ENCODE data around the gene TSPO. TPM values are rescaled to one million over a fixed set of nuclear protein-coding genes. Genes with fewer than 3 reads are reported as not detected.
A peak's percentile ranks its signal among the peaks of the same experiment; 100 is the strongest.

The TSPO gene
- total RNA-seq, 1 experiment from 2014 or later, result 308 TPM

DNA sequence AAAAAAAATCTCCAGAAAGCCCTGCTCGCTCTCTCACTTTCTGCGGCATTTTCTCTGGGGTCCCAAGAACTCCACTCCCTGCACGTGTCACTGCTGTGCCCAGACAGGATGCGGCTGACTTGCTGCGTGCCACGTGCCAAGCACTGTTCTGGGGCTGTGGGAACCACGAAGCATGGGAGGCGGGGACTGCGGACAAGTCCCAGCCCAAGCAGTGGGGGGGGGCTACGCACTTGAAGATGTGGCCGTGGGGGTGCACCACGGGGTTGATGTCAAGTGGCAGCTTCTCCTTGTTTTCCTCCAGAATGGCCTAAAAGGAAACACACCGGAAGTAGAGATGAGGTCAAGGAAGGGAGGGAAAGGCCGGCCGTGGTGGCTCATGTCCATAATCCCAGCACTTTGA, 24.7 kb downstream of the TSPO start:
- Mint-ChIP-seq H3K4me1 (ENCODE audit: insufficient read depth, unreplicated experiment) (no peaks in the 10 kb centered on the region), H3K27ac (ENCODE audit: low read depth, unreplicated experiment) (no peak overlapping the region), H3K9me3 (ENCODE audit: unreplicated experiment) (no peaks in the 10 kb centered on the region), H3K27me3 (ENCODE audit: insufficient read depth, unreplicated experiment) (no peaks in the 10 kb centered on the region), H3K4me3 (ENCODE audit: unreplicated experiment) (no peak overlapping the region), H3K36me3 (ENCODE audit: insufficient read depth, unreplicated experiment) (peaks cover 80% of the 10 kb centered on the region)
- TF ChIP-seq, protein P1, sequence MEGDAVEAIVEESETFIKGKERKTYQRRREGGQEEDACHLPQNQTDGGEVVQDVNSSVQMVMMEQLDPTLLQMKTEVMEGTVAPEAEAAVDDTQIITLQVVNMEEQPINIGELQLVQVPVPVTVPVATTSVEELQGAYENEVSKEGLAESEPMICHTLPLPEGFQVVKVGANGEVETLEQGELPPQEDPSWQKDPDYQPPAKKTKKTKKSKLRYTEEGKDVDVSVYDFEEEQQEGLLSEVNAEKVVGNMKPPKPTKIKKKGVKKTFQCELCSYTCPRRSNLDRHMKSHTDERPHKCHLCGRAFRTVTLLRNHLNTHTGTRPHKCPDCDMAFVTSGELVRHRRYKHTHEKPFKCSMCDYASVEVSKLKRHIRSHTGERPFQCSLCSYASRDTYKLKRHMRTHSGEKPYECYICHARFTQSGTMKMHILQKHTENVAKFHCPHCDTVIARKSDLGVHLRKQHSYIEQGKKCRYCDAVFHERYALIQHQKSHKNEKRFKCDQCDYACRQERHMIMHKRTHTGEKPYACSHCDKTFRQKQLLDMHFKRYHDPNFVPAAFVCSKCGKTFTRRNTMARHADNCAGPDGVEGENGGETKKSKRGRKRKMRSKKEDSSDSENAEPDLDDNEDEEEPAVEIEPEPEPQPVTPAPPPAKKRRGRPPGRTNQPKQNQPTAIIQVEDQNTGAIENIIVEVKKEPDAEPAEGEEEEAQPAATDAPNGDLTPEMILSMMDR (IDR thresholded peaks at IDR 0.05; ENCODE audit: unreplicated experiment), result no peak
- no TSS peak for BruUV-seq (replicated peaks)
- intact Hi-C loops (cut with micrococcal nuclease), result no loop called here
- CTCF ChIA-PET, result no interaction called here
- POLR2A ChIA-PET, result interaction anchor here (1.1 kb wide), 1 partner anchor 12 kb away, joined by 3 read pairs; no protein-coding TSS in a partner anchor
- DNase-seq (ENCODE audit: unreplicated experiment), result no peak

DNA sequence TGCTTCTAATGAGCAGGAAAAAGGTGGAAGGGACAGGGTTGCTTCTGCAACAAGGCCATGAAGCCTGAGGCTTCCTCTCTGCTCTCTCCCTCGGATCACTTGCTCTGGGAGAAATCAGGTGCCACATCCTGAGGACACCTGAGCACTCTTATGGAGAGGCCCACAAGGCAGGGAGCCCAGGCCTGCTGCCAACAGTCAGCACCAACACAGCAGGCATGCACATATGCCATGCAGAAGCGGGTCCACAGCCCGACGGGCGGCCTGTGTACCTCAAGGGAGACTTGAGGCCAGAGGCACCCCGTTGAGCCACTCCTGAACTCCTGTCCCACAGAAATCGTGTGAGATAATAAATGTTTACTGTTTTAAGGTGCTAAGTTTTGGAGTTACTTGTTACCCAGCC, 26.1 kb downstream of the TSPO start:
- Mint-ChIP-seq H3K4me1 (ENCODE audit: insufficient read depth, unreplicated experiment) (no peaks in the 10 kb centered on the region), H3K4me3 (ENCODE audit: unreplicated experiment) (no peak overlapping the region), H3K27me3 (ENCODE audit: insufficient read depth, unreplicated experiment) (no peaks in the 10 kb centered on the region), H3K36me3 (ENCODE audit: insufficient read depth, unreplicated experiment) (peaks cover 72% of the 10 kb centered on the region), H3K27ac (ENCODE audit: low read depth, unreplicated experiment) (no peak overlapping the region), H3K9me3 (ENCODE audit: unreplicated experiment) (no peaks in the 10 kb centered on the region)
- no TSS peak for BruUV-seq (replicated peaks)
- TF ChIP-seq, protein P1 (IDR thresholded peaks at IDR 0.05; ENCODE audit: unreplicated experiment), result no peak
- POLR2A ChIA-PET, result interaction anchor here (1.1 to 1.4 kb wide), 2 partner anchors 10 to 14 kb away, joined by 3 to 5 read pairs; partner anchors contain the start of gene TTLL12
- CTCF ChIA-PET, result no interaction called here
- intact Hi-C loops (cut with micrococcal nuclease), result no loop called here
- no peak for DNase-seq (ENCODE audit: unreplicated experiment)

DNA sequence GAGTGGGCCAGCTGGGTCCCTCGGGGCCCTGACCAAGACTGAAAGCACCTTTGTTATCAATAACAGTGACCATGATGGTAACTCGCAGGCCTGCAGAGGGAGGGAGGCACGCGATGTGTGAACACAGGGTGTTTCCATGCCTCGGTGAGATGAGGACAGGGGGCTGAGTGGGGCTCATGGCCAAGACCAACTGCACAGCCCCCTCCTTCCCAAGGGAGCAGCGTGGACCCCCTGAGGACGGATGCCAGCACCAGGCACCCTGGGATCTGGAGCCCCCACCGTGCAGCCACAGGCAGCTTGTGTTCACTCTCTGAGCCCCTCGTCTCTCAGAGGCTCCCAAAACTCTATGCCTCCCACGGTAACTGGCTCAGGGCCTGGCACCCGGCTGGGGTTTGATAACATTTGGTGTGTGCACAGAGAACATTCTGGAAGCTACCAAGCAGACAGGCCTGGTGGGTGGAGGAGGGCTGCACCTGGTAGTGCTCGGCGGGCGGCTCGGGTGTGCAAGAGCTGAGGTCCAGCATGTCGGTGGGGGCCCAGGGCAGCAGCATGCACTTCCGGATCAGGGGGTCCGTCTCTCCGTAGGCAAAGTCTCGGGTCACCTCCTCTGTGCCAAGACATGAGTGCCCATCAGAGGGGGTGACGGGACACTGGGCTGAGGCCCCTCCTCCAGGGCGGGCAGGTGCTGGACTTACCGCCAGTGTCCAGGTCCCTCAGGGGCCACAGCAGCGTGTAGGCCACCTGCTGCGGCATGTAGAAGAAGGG, 28.0 kb downstream of the TSPO start:
- Mint-ChIP-seq H3K27ac (ENCODE audit: low read depth, unreplicated experiment) (no peak overlapping the region), H3K4me1 (ENCODE audit: insufficient read depth, unreplicated experiment) (peaks cover 6% of the 10 kb centered on the region), H3K27me3 (ENCODE audit: insufficient read depth, unreplicated experiment) (no peaks in the 10 kb centered on the region), H3K4me3 (ENCODE audit: unreplicated experiment) (no peak overlapping the region), H3K9me3 (ENCODE audit: unreplicated experiment) (no peaks in the 10 kb centered on the region), H3K36me3 (ENCODE audit: insufficient read depth, unreplicated experiment) (peaks cover 64% of the 10 kb centered on the region)
- no TSS peak for BruUV-seq (replicated peaks)
- intact Hi-C loops (cut with micrococcal nuclease), result no loop called here
- TF ChIP-seq, protein P1 (IDR thresholded peaks at IDR 0.05; ENCODE audit: unreplicated experiment), result no peak
- DNase-seq (ENCODE audit: unreplicated experiment), result no peak
- CTCF ChIA-PET, result interaction anchor here (0.6 kb wide), 1 partner anchor 117 kb away, joined by 3 read pairs; no protein-coding TSS in a partner anchor
- POLR2A ChIA-PET, result no interaction called here

DNA sequence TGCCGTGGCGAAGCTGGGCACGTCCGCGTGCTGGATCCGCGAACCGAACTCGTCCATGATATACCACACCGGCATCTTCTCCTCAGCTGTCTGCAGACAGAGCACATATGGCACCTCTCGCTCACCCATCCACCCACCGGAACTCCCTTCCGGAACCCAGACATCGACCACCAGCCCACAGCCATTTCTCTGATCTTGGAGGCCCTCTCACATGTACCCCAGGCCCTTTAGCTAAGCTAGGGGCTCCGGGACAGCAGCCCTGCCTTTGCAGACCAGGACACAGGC, 28.5 kb downstream of the TSPO start:
- TF ChIP-seq, protein P1 (IDR thresholded peaks at IDR 0.05; ENCODE audit: unreplicated experiment), result no peak
- BruUV-seq (replicated peaks), result no TSS peak
- ChIA-PET POLR2A (interaction anchor here (0.5 kb wide), 1 partner anchor 566 kb away, joined by 3 read pairs; no protein-coding TSS in a partner anchor), CTCF (no interaction called here)
- Mint-ChIP-seq H3K9me3 (ENCODE audit: unreplicated experiment) (no peaks in the 10 kb centered on the region), H3K36me3 (ENCODE audit: insufficient read depth, unreplicated experiment) (peaks cover 61% of the 10 kb centered on the region), H3K4me3 (ENCODE audit: unreplicated experiment) (no peak overlapping the region), H3K27me3 (ENCODE audit: insufficient read depth, unreplicated experiment) (no peaks in the 10 kb centered on the region), H3K27ac (ENCODE audit: low read depth, unreplicated experiment) (peak overlapping the region; percentile 42), H3K4me1 (ENCODE audit: insufficient read depth, unreplicated experiment) (peaks cover 8% of the 10 kb centered on the region)
- intact Hi-C loops (cut with micrococcal nuclease), result no loop called here
- DNase-seq (ENCODE audit: unreplicated experiment), result no peak

All from MCF 10A (cell line).